ENCODE results near the gene OPN4.

GRCh38 chr10:86670876-86671275 is 16.5 kb downstream of the OPN4 start:
- no peak for TF ChIP-seq EZH2phosphoT487 (IDR thresholded peaks at IDR 0.05; ENCODE audit: insufficient read depth, low read depth)
- no peak for TF ChIP-seq EZH2 (IDR thresholded peaks at IDR 0.05; ENCODE audit: insufficient read depth, poor library complexity, severe bottlenecking)
